Ectodermal cell (in vitro differentiated cells): ENCODE results near the gene HDGFL2.

Experiments
- H3K27ac ChIP-seq: 2 replicates; pipeline ENCODE4 v1.7.0; 2013; ENCODE audit warnings: mild to moderate bottlenecking, low read depth, low read length; ENCODE audit not compliant: insufficient read depth, poor library complexity, severe bottlenecking
- H3K27me3 ChIP-seq: 2 replicates; pipeline ENCODE4 v1.7.0; 2013; ENCODE audit warnings: mild to moderate bottlenecking, low read length; ENCODE audit not compliant: insufficient read depth, control insufficient read depth, poor library complexity, severe bottlenecking
- H3K36me3 ChIP-seq: one replicate; pipeline ENCODE4 v1.7.0; 2013; ENCODE audit warnings: low read length; ENCODE audit not compliant: control insufficient read depth, insufficient read depth
- H3K4me1 ChIP-seq: one replicate; pipeline ENCODE4 v1.7.0; 2013; ENCODE audit warnings: low read length; ENCODE audit not compliant: control insufficient read depth, insufficient read depth
- H3K4me3 ChIP-seq: 2 replicates; pipeline ENCODE4 v1.7.0; 2013; ENCODE audit warnings: low read depth, low read length, control low read depth; ENCODE audit not compliant: insufficient read depth
- H3K9me3 ChIP-seq: 2 replicates; pipeline ENCODE4 v1.7.0; 2013; ENCODE audit warnings: mild to moderate bottlenecking, low read length, moderate library complexity; ENCODE audit not compliant: control insufficient read depth
- WGBS, 2 experiments: methylation state at CpG; one replicate each; pipeline ENCODE4 v1.1.7; 2013; ENCODE audit warnings: missing lambda C conversion rate in 2 of 2; 5-methylcytosine and 5-hydroxymethylcytosine counted together

The HDGFL2 gene

GRCh38 chr19:4515732-4516131 lies 43.6 kb downstream of the HDGFL2 start:
- no peaks in the 10 kb centered on the region for H3K9me3 ChIP-seq
- no peak overlapping the region for H3K27ac ChIP-seq
- H3K36me3 ChIP-seq: no peaks in the 10 kb centered on the region
- 90 to 94% methylated on average over 5 of the region's 5 CpGs for WGBS, 2 experiments
- H3K4me3 ChIP-seq: no peak overlapping the region
- H3K4me1 ChIP-seq: peaks cover 5% of the 10 kb centered on the region
- H3K27me3 ChIP-seq: no peaks in the 10 kb centered on the region

GRCh38 chr19:4516199-4516938 lies 44.3 kb downstream of the HDGFL2 start:
- no peaks in the 10 kb centered on the region for H3K27me3 ChIP-seq
- WGBS, 2 experiments: 75 to 76% methylated on average over 14 of the region's 14 CpGs
- H3K4me1 ChIP-seq: peaks cover 5% of the 10 kb centered on the region
- H3K9me3 ChIP-seq: no peaks in the 10 kb centered on the region
- no peaks in the 10 kb centered on the region for H3K36me3 ChIP-seq
- no peak overlapping the region for H3K4me3 ChIP-seq
- no peak overlapping the region for H3K27ac ChIP-seq

- WGBS, 2 experiments: 73 to 79% methylated on average over 8 of the region's 8 CpGs
- H3K27ac ChIP-seq: no peak overlapping the region
- no peaks in the 10 kb centered on the region for H3K27me3 ChIP-seq
- H3K9me3 ChIP-seq: no peaks in the 10 kb centered on the region
- no peaks in the 10 kb centered on the region for H3K36me3 ChIP-seq
- H3K4me3 ChIP-seq: no peak overlapping the region
- peaks cover 5% of the 10 kb centered on the region for H3K4me1 ChIP-seq
These were observed 44.8 kb downstream of the HDGFL2 start for GRCh38 chr19:4516939-4517300.

- H3K27ac ChIP-seq: no peak overlapping the region
- H3K36me3 ChIP-seq: no peaks in the 10 kb centered on the region
- H3K4me3 ChIP-seq: no peak overlapping the region
- H3K27me3 ChIP-seq: no peaks in the 10 kb centered on the region
- 88 to 92% methylated on average over 24 of the region's 24 CpGs for WGBS, 2 experiments
- H3K4me1 ChIP-seq: peaks cover 5% of the 10 kb centered on the region
- no peaks in the 10 kb centered on the region for H3K9me3 ChIP-seq
These were observed 45.5 kb downstream of the HDGFL2 start for GRCh38 chr19:4517451-4518057.

- Histone ChIP-seq H3K4me3 (no peak within 1 kb of the TSS), H3K36me3 (no peaks in the 10 kb centered on the region), H3K27ac (no peak within 1 kb of the TSS), H3K27me3 (no peaks in the 10 kb centered on the region), H3K4me1 (peaks cover 5% of the 10 kb centered on the region), H3K9me3 (no peaks in the 10 kb centered on the region)
- 89 to 90% methylated on average over 34 of the region's 34 CpGs for WGBS, 2 experiments
These were observed 46.5 kb downstream of the HDGFL2 start, which contains the start of gene PLIN4 for GRCh38 chr19:4518345-4519171. TSS of gene PLIN4 (minus strand) at chr19:4518486. CDS start at chr19:4518272, 214 bp downstream.

- WGBS, 2 experiments: 93 to 96% methylated on average over 6 of the region's 6 CpGs
- no peaks in the 10 kb centered on the region for H3K36me3 ChIP-seq
- H3K4me3 ChIP-seq: no peak overlapping the region
- H3K27ac ChIP-seq: no peak overlapping the region
- H3K4me1 ChIP-seq: peaks cover 5% of the 10 kb centered on the region
- no peaks in the 10 kb centered on the region for H3K9me3 ChIP-seq
- H3K27me3 ChIP-seq: no peaks in the 10 kb centered on the region
These were observed 47.0 kb downstream of the HDGFL2 start for GRCh38 chr19:4519172-4519496.

- Histone ChIP-seq H3K9me3 (no peaks in the 10 kb centered on the region), H3K36me3 (no peaks in the 10 kb centered on the region), H3K4me3 (no peak overlapping the region), H3K27me3 (no peaks in the 10 kb centered on the region), H3K27ac (no peak overlapping the region), H3K4me1 (peaks cover 5% of the 10 kb centered on the region)
- 87 to 88% methylated on average over 9 of the region's 9 CpGs for WGBS, 2 experiments
These were observed 47.6 kb downstream of the HDGFL2 start for GRCh38 chr19:4519521-4520277.

- H3K27ac ChIP-seq: no peak overlapping the region
- no peak overlapping the region for H3K4me3 ChIP-seq
- H3K36me3 ChIP-seq: no peaks in the 10 kb centered on the region
- no peaks in the 10 kb centered on the region for H3K9me3 ChIP-seq
- H3K4me1 ChIP-seq: peaks cover 4% of the 10 kb centered on the region
- no peaks in the 10 kb centered on the region for H3K27me3 ChIP-seq
- WGBS, 2 experiments: 89% methylated on average over 11 of the region's 11 CpGs
These were observed 49.2 kb downstream of the HDGFL2 start for GRCh38 chr19:4521170-4521887.

- Histone ChIP-seq H3K27me3 (no peaks in the 10 kb centered on the region), H3K4me1 (no peaks in the 10 kb centered on the region), H3K36me3 (no peaks in the 10 kb centered on the region), H3K4me3 (no peak overlapping the region), H3K9me3 (no peaks in the 10 kb centered on the region), H3K27ac (no peak overlapping the region)
- WGBS, 2 experiments: 84 to 88% methylated on average over 5 of the region's 5 CpGs
These were observed 49.8 kb downstream of the HDGFL2 start for GRCh38 chr19:4521888-4522242.
